LNCaP clone FGC (cell line): ENCODE results near the gene TMPRSS11D.

ENCODE experiments used
- DNase-seq: peaks from one replicate; pipeline ENCODE4 v3.0.0-alpha.2; 2011; ENCODE audit warnings: low read depth
- H3K4me3 ChIP-seq: 2 replicates; pipeline ENCODE4 v1.5.1; 2011; ENCODE audit warnings: mild to moderate bottlenecking, low read depth, low read length, control low read depth
- TF ChIP-seq, protein P1 (sequence below): IDR thresholded peaks from 2 replicates; pipeline ENCODE4 v1.5.1; 2012; ENCODE audit warnings: mild to moderate bottlenecking; ENCODE audit not compliant: control insufficient read depth, insufficient read depth; ENCODE audit errors: extremely low read depth

Gene TMPRSS11D

DNA sequence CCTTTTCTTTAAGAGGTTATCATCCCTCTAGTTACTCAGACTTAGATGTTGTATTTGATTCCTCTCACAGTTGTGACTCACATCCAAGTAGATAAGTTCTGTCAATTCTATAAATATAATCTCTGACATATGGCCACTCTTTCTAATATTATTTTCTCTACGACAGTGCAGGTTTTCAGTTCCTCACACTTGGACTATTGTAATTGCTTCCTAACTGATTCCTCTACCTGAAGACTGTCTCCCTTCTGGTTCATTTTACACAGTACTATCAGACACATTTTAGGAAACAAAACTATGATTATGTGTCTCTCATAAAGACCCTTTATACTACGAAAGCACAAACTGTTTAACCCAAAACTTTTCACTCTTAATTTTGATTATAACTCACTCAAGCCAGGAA lies 98.3 kb downstream of the TMPRSS11D start:
- TF ChIP-seq, protein P1, sequence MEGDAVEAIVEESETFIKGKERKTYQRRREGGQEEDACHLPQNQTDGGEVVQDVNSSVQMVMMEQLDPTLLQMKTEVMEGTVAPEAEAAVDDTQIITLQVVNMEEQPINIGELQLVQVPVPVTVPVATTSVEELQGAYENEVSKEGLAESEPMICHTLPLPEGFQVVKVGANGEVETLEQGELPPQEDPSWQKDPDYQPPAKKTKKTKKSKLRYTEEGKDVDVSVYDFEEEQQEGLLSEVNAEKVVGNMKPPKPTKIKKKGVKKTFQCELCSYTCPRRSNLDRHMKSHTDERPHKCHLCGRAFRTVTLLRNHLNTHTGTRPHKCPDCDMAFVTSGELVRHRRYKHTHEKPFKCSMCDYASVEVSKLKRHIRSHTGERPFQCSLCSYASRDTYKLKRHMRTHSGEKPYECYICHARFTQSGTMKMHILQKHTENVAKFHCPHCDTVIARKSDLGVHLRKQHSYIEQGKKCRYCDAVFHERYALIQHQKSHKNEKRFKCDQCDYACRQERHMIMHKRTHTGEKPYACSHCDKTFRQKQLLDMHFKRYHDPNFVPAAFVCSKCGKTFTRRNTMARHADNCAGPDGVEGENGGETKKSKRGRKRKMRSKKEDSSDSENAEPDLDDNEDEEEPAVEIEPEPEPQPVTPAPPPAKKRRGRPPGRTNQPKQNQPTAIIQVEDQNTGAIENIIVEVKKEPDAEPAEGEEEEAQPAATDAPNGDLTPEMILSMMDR = no peak
- no peak for DNase-seq
- H3K4me3 ChIP-seq = no peak overlapping the region

- TF ChIP-seq, protein P1 = no peak
- H3K4me3 ChIP-seq = no peak overlapping the region
- DNase-seq = no peak
Measured at GRCh38 chr4:67779631-67780030, 104.2 kb downstream of the TMPRSS11D start.

DNA sequence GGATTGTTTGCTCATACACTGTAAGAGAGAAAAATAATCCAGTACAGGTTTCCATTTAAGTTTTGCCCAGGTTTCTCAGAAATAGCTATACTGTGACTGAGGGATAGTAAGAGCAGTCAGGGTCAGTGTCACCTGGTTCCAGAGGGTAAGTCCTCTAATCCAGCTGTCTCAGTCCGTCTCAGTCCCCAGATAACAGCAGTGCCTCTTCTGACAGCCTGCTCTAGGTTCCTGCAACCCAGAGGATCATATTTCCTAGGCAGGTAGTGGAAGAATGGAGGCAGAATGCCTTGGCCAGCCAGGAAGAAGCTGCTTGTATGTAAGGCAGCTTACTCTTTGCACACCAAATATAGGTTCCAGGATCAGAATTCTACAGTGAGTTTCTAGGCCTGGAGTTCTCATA lies 107.1 kb downstream of the TMPRSS11D start:
- no peak overlapping the region for H3K4me3 ChIP-seq
- DNase-seq = no peak
- TF ChIP-seq, protein P1 = no peak
